Activated CD4-positive, alpha-beta T cell treated with anti-CD3 and anti-CD28 coated beads, Interleukin-2, amount 10 ng/mL, durations not matched to agents 24 days and 14 days (primary cell): ENCODE measurements around the gene CNGB1. TPM values are rescaled to one million over a fixed set of nuclear protein-coding genes. Genes with fewer than 3 reads are reported as not detected.

Experiments
- DNase-seq: peaks from one replicate; pipeline ENCODE4 v3.0.0; 2022
- H3K27ac Mint-ChIP-seq: one replicate; pipeline ENCODE4 v1.8.0; 2022; ENCODE audit warnings: mild to moderate bottlenecking, mixed read lengths
- H3K27me3 Mint-ChIP-seq: one replicate; pipeline ENCODE4 v1.8.0; 2022; ENCODE audit warnings: mixed read lengths
- H3K36me3 Mint-ChIP-seq: one replicate; pipeline ENCODE4 v1.8.0; 2022; ENCODE audit warnings: low read depth, mild to moderate bottlenecking, mixed read lengths
- H3K4me1 Mint-ChIP-seq: one replicate; pipeline ENCODE4 v1.8.0; 2021; ENCODE audit warnings: mixed read lengths
- H3K4me3 Mint-ChIP-seq: one replicate; pipeline ENCODE4 v1.8.0; 2022; ENCODE audit warnings: mild to moderate bottlenecking, moderate library complexity, mixed read lengths
- H3K9me3 Mint-ChIP-seq: one replicate; pipeline ENCODE4 v1.8.0; 2021; ENCODE audit warnings: mixed read lengths
- intact Hi-C: fragments of 100-400 bp; cut with micrococcal nuclease; formaldehyde crosslinking; loops from one replicate; pipeline ENCODE4 v1.15.1; 2023
- total RNA-seq: library from RNA; stranded (reverse); gene quantifications from 2 replicates; pipeline ENCODE4 v1.2.3, GENCODE V29; 2022

Gene CNGB1
- total RNA-seq, 1 donor from 2014 or later: not detected

DNA sequence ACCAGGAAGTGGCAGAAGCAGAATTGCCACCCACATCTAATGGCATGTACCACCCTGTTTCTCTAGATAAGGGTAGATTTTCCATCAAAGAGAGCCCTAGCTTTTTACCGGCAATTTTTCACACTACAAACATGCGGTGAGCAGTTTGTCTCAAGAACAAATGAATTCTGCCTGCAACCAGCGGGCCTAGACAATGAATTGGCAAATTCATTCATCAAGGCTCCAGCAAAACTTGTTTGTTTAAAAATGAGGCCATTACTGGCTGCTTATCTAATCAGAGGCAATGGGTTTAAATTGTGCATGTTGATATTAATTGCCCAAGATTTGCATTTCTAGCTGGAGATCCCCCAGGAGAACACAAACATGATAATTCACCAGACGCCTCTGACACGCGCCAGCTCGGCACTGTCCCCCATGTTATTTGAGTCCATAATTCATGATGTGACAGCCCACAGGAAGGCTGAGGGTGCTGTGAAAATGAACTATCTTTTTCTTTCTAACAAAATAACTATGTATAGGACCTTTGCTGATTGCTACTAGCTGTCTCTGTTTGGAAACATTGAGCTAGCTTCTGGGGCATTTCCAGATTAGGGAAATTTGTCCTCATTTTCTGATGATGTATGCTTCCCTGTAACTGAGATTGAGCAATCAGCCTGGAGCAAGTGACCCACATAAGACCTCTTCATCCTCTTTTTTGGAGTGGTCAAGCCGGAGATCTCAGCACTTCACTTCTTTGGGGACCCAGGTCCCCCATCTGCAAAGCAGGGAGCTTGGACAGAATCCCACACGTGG is 80.8 kb downstream of the CNGB1 start:
- peaks cover 31% of the 10 kb centered on the region for H3K27me3 Mint-ChIP-seq
- H3K9me3 Mint-ChIP-seq: no peaks in the 10 kb centered on the region
- DNase-seq: no peak
- H3K36me3 Mint-ChIP-seq: no peaks in the 10 kb centered on the region
- H3K4me1 Mint-ChIP-seq: peaks cover 17% of the 10 kb centered on the region
- no peak overlapping the region for H3K27ac Mint-ChIP-seq
- H3K4me3 Mint-ChIP-seq: no peak overlapping the region
- intact Hi-C loops: no loop called here

DNA sequence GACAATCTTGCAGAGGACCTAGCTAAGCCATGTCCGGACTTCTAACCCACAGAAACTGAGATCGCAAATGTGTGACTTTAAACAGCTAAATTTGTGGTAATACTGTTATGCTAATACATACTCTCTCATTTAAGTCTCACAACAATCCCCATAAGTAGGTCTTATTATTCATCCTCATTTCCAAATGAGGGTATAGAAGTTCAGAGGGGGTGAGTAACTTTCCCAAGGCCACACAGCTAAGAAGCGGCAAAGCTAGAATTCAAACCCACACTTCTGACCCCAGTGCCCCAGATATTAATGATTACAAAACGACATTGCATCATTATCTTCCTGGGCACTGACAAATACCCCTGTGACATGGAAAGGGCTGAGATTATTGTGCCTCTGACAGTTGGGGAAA is 81.4 kb downstream of the CNGB1 start:
- no peak overlapping the region for H3K4me3 Mint-ChIP-seq
- intact Hi-C loops: no loop called here
- DNase-seq: no peak

GRCh38 chr16:57889111-57889510 is 81.8 kb downstream of the CNGB1 start:
- Mint-ChIP-seq H3K36me3 (no peaks in the 10 kb centered on the region), H3K27me3 (peaks cover 37% of the 10 kb centered on the region), H3K4me1 (peaks cover 14% of the 10 kb centered on the region), H3K9me3 (no peaks in the 10 kb centered on the region), H3K27ac (no peak overlapping the region), H3K4me3 (no peak overlapping the region)
- intact Hi-C loops: no loop called here
- DNase-seq: no peak

More for the DNA sequence above, 81.4 kb downstream of the CNGB1 start:
- H3K27ac Mint-ChIP-seq: no peak overlapping the region
- H3K36me3 Mint-ChIP-seq: no peaks in the 10 kb centered on the region
- no peaks in the 10 kb centered on the region for H3K9me3 Mint-ChIP-seq
- peaks cover 14% of the 10 kb centered on the region for H3K4me1 Mint-ChIP-seq
- peaks cover 34% of the 10 kb centered on the region for H3K27me3 Mint-ChIP-seq

- H3K4me1 Mint-ChIP-seq: peaks cover 13% of the 10 kb centered on the region
Observed at GRCh38 chr16:57888128-57888527, 82.8 kb downstream of the CNGB1 start.

DNA sequence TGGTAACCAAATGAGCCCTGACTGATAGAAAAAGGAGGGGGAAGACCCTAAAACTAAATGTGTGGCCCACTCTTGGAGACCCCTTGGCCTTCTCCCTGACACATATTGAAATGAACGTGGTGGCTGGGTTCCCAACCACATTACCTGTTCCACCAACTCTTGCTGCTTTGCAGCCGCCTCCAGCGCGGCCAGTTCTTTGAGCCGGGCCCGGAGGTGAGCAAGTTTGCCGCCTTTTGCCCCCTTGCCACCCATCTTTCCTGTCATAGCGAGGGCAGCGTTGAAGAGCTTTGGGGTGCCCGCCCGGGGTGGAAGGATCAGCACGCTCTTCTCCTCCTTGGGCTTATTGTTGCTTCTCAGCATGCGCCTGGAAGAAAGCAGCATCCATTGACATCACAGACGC is 83.2 kb downstream of the CNGB1 start:
- no peak for DNase-seq
- H3K36me3 Mint-ChIP-seq: no peaks in the 10 kb centered on the region
- intact Hi-C loops: no loop called here
- no peak overlapping the region for H3K27ac Mint-ChIP-seq
- H3K27me3 Mint-ChIP-seq: peaks cover 43% of the 10 kb centered on the region
- no peaks in the 10 kb centered on the region for H3K9me3 Mint-ChIP-seq
- no peak overlapping the region for H3K4me3 Mint-ChIP-seq
- H3K4me1 Mint-ChIP-seq: peaks cover 10% of the 10 kb centered on the region

More at GRCh38 chr16:57888128-57888527, 82.8 kb downstream of the CNGB1 start:
- no peaks in the 10 kb centered on the region for H3K36me3 Mint-ChIP-seq
- H3K27ac Mint-ChIP-seq: no peak overlapping the region
- H3K9me3 Mint-ChIP-seq: no peaks in the 10 kb centered on the region
- intact Hi-C loops: no loop called here
- no peak for DNase-seq
- H3K4me3 Mint-ChIP-seq: no peak overlapping the region
- peaks cover 42% of the 10 kb centered on the region for H3K27me3 Mint-ChIP-seq

DNA sequence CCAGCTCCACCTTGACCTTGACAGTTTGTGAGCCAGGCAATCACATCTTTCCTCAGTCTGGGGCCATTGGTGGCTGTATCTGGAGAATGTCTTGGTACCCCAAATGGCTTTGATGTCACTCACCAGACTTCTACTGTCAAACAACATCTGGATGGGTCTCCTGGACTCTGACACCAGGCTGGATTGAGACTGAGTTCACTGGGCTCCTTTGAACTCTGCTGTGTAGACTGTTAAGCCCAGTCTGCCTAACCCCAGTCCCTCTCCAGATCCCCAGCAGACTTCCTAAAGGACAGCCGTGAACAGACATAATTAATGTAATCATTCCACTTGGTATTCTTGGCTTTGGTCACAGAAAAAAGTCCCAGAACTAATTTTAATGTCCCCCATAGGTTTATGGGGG is 84.5 kb downstream of the CNGB1 start:
- H3K4me1 Mint-ChIP-seq: peaks cover 8% of the 10 kb centered on the region
- H3K9me3 Mint-ChIP-seq: no peaks in the 10 kb centered on the region
- no peaks in the 10 kb centered on the region for H3K36me3 Mint-ChIP-seq
- H3K4me3 Mint-ChIP-seq: no peak overlapping the region
- intact Hi-C loops: no loop called here
- H3K27ac Mint-ChIP-seq: no peak overlapping the region
- H3K27me3 Mint-ChIP-seq: peaks cover 49% of the 10 kb centered on the region
- no peak for DNase-seq

- H3K36me3 Mint-ChIP-seq: no peaks in the 10 kb centered on the region
- H3K4me3 Mint-ChIP-seq: no peak overlapping the region
- peaks cover 52% of the 10 kb centered on the region for H3K27me3 Mint-ChIP-seq
- H3K27ac Mint-ChIP-seq: no peak overlapping the region
- H3K4me1 Mint-ChIP-seq: peaks cover 8% of the 10 kb centered on the region
- intact Hi-C loops: no loop called here
- no peaks in the 10 kb centered on the region for H3K9me3 Mint-ChIP-seq
- DNase-seq: no peak
Observed at GRCh38 chr16:57884655-57885133, 86.2 kb downstream of the CNGB1 start.

DNA sequence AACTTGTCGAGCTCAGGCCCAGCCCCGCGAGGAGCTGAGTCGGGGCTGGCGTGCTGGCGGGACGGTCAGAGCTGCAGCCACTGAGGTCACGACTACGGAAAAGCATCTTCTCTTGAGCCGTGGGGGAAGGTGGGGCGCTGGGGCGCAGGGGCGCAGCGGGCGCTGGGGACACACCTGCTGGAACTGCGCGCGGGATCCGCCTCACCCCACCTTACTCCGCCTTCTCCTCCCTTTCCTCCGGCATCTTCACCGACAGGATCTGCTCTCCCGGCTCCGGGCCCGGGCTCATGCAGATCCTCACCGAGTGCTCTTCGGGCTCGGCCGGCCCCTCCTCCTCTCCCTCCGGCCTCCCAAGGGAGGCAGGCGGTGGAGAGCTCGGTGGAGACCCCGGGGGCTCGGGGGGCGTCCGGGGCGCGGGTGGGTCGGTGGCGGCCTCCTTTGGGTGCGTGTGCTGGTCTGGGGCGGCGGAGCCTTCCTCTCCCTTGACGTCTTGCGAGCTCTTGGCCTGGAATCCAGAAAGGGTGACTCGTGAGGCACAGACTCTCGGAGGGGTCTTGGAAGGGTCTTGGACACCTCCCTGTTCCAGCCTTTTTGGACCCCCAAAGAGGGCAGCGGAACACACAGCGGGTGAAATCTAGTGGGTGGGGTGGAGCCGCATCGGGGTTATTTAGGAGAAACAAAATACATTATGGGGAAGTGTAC is 86.8 kb downstream of the CNGB1 start:
- H3K27ac Mint-ChIP-seq: no peak overlapping the region
- intact Hi-C loops: no loop called here
- DNase-seq: no peak
- no peak overlapping the region for H3K4me3 Mint-ChIP-seq
- peaks cover 51% of the 10 kb centered on the region for H3K27me3 Mint-ChIP-seq
- no peaks in the 10 kb centered on the region for H3K9me3 Mint-ChIP-seq
- H3K4me1 Mint-ChIP-seq: peaks cover 8% of the 10 kb centered on the region
- no peaks in the 10 kb centered on the region for H3K36me3 Mint-ChIP-seq

- H3K36me3 Mint-ChIP-seq: no peaks in the 10 kb centered on the region
- H3K4me1 Mint-ChIP-seq: peaks cover 8% of the 10 kb centered on the region
- intact Hi-C loops: no loop called here
- DNase-seq: no peak
- no peak overlapping the region for H3K27ac Mint-ChIP-seq
- no peaks in the 10 kb centered on the region for H3K9me3 Mint-ChIP-seq
- H3K27me3 Mint-ChIP-seq: peaks cover 51% of the 10 kb centered on the region
- no peak overlapping the region for H3K4me3 Mint-ChIP-seq
Observed at GRCh38 chr16:57883480-57883879, 87.4 kb downstream of the CNGB1 start.

- no peak overlapping the region for H3K27ac Mint-ChIP-seq
- H3K4me1 Mint-ChIP-seq: peaks cover 8% of the 10 kb centered on the region
- no peaks in the 10 kb centered on the region for H3K9me3 Mint-ChIP-seq
- H3K27me3 Mint-ChIP-seq: peaks cover 48% of the 10 kb centered on the region
- intact Hi-C loops: no loop called here
- no peaks in the 10 kb centered on the region for H3K36me3 Mint-ChIP-seq
- DNase-seq: no peak
- no peak overlapping the region for H3K4me3 Mint-ChIP-seq
Observed at GRCh38 chr16:57882792-57883191, 88.1 kb downstream of the CNGB1 start.

DNA sequence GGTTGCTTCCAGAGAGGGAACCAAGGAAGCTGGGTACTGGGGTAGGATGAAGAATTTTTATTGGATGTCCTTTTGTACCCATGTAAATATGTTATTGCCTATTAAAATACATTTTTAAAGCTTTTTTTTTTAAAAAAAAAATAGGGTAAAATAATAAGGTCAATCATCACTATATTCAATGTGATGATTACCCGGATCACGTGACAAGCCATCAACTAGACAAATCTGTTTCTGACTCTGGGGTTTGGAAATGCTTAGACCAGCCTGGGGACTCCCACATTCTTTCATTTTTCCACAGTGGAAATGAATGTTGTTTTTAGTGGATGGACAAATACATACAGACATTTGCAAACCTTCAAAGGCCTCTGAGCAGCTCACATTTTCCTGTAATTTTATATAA is 88.7 kb downstream of the CNGB1 start:
- Mint-ChIP-seq H3K9me3 (no peaks in the 10 kb centered on the region), H3K4me1 (peaks cover 8% of the 10 kb centered on the region), H3K36me3 (no peaks in the 10 kb centered on the region), H3K4me3 (no peak overlapping the region), H3K27ac (no peak overlapping the region), H3K27me3 (peaks cover 48% of the 10 kb centered on the region)
- intact Hi-C loops: no loop called here
- DNase-seq: no peak

- H3K9me3 Mint-ChIP-seq: no peaks in the 10 kb centered on the region
- peaks cover 2% of the 10 kb centered on the region for H3K4me1 Mint-ChIP-seq
- no peaks in the 10 kb centered on the region for H3K36me3 Mint-ChIP-seq
- no peak overlapping the region for H3K27ac Mint-ChIP-seq
- intact Hi-C loops: no loop called here
- H3K27me3 Mint-ChIP-seq: peaks cover 26% of the 10 kb centered on the region
- H3K4me3 Mint-ChIP-seq: no peak overlapping the region
- DNase-seq: no peak
Observed at GRCh38 chr16:57878586-57878985, 92.3 kb downstream of the CNGB1 start.

- DNase-seq: no peak
- no peak overlapping the region for H3K27ac Mint-ChIP-seq
- H3K4me3 Mint-ChIP-seq: no peak overlapping the region
- intact Hi-C loops: no loop called here
- no peaks in the 10 kb centered on the region for H3K4me1 Mint-ChIP-seq
- no peaks in the 10 kb centered on the region for H3K9me3 Mint-ChIP-seq
- H3K27me3 Mint-ChIP-seq: peaks cover 11% of the 10 kb centered on the region
- no peaks in the 10 kb centered on the region for H3K36me3 Mint-ChIP-seq
Observed at GRCh38 chr16:57876210-57876609, 94.7 kb downstream of the CNGB1 start.

GRCh38 chr16:57875347-57875746 is 95.6 kb downstream of the CNGB1 start:
- no peak for DNase-seq
- Mint-ChIP-seq H3K9me3 (no peaks in the 10 kb centered on the region), H3K27me3 (peaks cover 8% of the 10 kb centered on the region), H3K4me3 (no peak overlapping the region), H3K36me3 (no peaks in the 10 kb centered on the region), H3K27ac (no peak overlapping the region), H3K4me1 (no peaks in the 10 kb centered on the region)
- intact Hi-C loops: no loop called here
